H9 (cell line): Measurements from ENCODE around the gene IL17RA. TPM values are rescaled to one million over a fixed set of nuclear protein-coding genes. Genes with fewer than 3 reads are reported as not detected.
A peak's percentile ranks its signal among the peaks of the same experiment; 100 is the strongest.

Experiments used
- DNase-seq: peaks from one replicate; pipeline ENCODE4 v3.0.0-alpha.2; 2017
- H2AFZ ChIP-seq: one replicate; pipeline ENCODE4 v1.6.1; 2013; ENCODE audit warnings: mild to moderate bottlenecking, low read length, control low read depth, moderate library complexity
- H2AK5ac ChIP-seq: 2 replicates; pipeline ENCODE4 v1.6.1; 2013; ENCODE audit warnings: low read length, control low read depth, mixed read lengths; ENCODE audit not compliant: insufficient read length
- H2BK120ac ChIP-seq: one replicate; pipeline ENCODE4 v1.6.1; 2013; ENCODE audit warnings: low read depth, mild to moderate bottlenecking, low read length, control low read depth, inconsistent platforms; ENCODE audit not compliant: poor library complexity, severe bottlenecking
- H2BK12ac ChIP-seq: 2 replicates; pipeline ENCODE4 v1.6.1; 2013; ENCODE audit warnings: low read length, control low read depth, mixed read lengths, low read depth; ENCODE audit not compliant: insufficient read length
- H2BK15ac ChIP-seq: 2 replicates; pipeline ENCODE4 v1.6.1; 2013; ENCODE audit warnings: low read depth, low read length, control low read depth
- H2BK20ac ChIP-seq: one replicate; pipeline ENCODE4 v1.6.1; 2013; ENCODE audit warnings: low read depth, mild to moderate bottlenecking, low read length, control low read depth, inconsistent platforms; ENCODE audit not compliant: poor library complexity, severe bottlenecking
- H2BK5ac ChIP-seq: 2 replicates; pipeline ENCODE4 v1.6.1; 2013; ENCODE audit warnings: low read length, control low read depth, mixed read lengths; ENCODE audit not compliant: insufficient read length
- H3K14ac ChIP-seq: 2 replicates; pipeline ENCODE4 v1.6.1; 2013; ENCODE audit warnings: low read length, control low read depth; ENCODE audit not compliant: insufficient read depth
- H3K18ac ChIP-seq: 2 replicates; pipeline ENCODE4 v1.6.1; 2013; ENCODE audit warnings: low read depth, mild to moderate bottlenecking, mixed read lengths, low read length, control low read depth; ENCODE audit not compliant: insufficient read length
- H3K23ac ChIP-seq: 2 replicates; pipeline ENCODE4 v1.6.1; 2013; ENCODE audit warnings: low read length, control low read depth, mixed read lengths, low read depth; ENCODE audit not compliant: insufficient read length
- H3K23me2 ChIP-seq: 2 replicates; pipeline ENCODE4 v1.6.1; 2013; ENCODE audit warnings: low read depth, mild to moderate bottlenecking, mixed read lengths, low read length, control low read depth; ENCODE audit not compliant: insufficient read length, poor library complexity, severe bottlenecking
- H3K27ac ChIP-seq: 2 replicates; pipeline ENCODE4 v1.5.1; 2013; ENCODE audit warnings: low read length, control low read depth, mixed read lengths, low read depth; ENCODE audit not compliant: insufficient read length
- H3K27me3 ChIP-seq: 2 replicates; pipeline ENCODE4 v1.6.1; 2013; ENCODE audit warnings: low read length, control low read depth, inconsistent platforms; ENCODE audit not compliant: insufficient read depth
- H3K4ac ChIP-seq: 2 replicates; pipeline ENCODE4 v1.6.1; 2013; ENCODE audit warnings: low read depth, mild to moderate bottlenecking, control low read depth, inconsistent platforms, low read length, moderate library complexity
- H3K4me1 ChIP-seq: 2 replicates; pipeline ENCODE4 v1.6.1; 2013; ENCODE audit warnings: low read length, control low read depth, inconsistent platforms; ENCODE audit not compliant: insufficient read depth
- H3K4me2 ChIP-seq: 2 replicates; pipeline ENCODE4 v1.6.1; 2013; ENCODE audit warnings: low read length, control low read depth, mixed read lengths; ENCODE audit not compliant: insufficient read length, insufficient read depth
- H3K56ac ChIP-seq: 2 replicates; pipeline ENCODE4 v1.6.1; 2013; ENCODE audit warnings: low read depth, mild to moderate bottlenecking, mixed read lengths, low read length, control low read depth; ENCODE audit not compliant: insufficient read length
- H3K79me1 ChIP-seq: 2 replicates; pipeline ENCODE4 v1.6.1; 2013; ENCODE audit warnings: low read depth, mild to moderate bottlenecking, moderate library complexity, low read length, control low read depth, inconsistent platforms; ENCODE audit not compliant: insufficient read depth, poor library complexity, severe bottlenecking
- H3K79me2 ChIP-seq: 2 replicates; pipeline ENCODE4 v1.6.1; 2013; ENCODE audit warnings: low read length, control low read depth, inconsistent platforms; ENCODE audit not compliant: insufficient read depth
- H3K9ac ChIP-seq: 2 replicates; pipeline ENCODE4 v1.6.1; 2013; ENCODE audit warnings: low read length, control low read depth, mixed read lengths; ENCODE audit not compliant: insufficient read length; ENCODE audit errors: extremely low read depth
- H3K9me3 ChIP-seq: one replicate; pipeline ENCODE4 v1.6.1; 2013; ENCODE audit warnings: low read depth, low read length, inconsistent platforms; ENCODE audit not compliant: control insufficient read depth
- H3T11ph ChIP-seq: one replicate; pipeline ENCODE4 v1.6.1; 2013; ENCODE audit warnings: mild to moderate bottlenecking, low read length, control low read depth, inconsistent platforms
- H4K20me1 ChIP-seq: one replicate; pipeline ENCODE4 v1.6.1; 2013; ENCODE audit not compliant: control insufficient read depth, insufficient read length, insufficient read depth
- H4K5ac ChIP-seq: 2 replicates; pipeline ENCODE4 v1.6.1; 2013; ENCODE audit warnings: low read depth, mild to moderate bottlenecking, mixed read lengths, low read length, control low read depth; ENCODE audit not compliant: insufficient read length
- H4K8ac ChIP-seq: replicated peaks from 2 replicates; pipeline ENCODE4 v1.6.1; 2013; ENCODE audit warnings: low read length, control low read depth, mixed read lengths, low read depth; ENCODE audit not compliant: insufficient read length
- H4K91ac ChIP-seq: 2 replicates; pipeline ENCODE4 v1.6.1; 2013; ENCODE audit warnings: low read depth, mild to moderate bottlenecking, moderate library complexity, mixed read lengths, low read length, control low read depth; ENCODE audit not compliant: insufficient read length
- H3K27ac Mint-ChIP-seq, 3 experiments: 2 replicates in 2 of 3; 3 replicates in 1 of 3; pipeline ENCODE4 v1.8.0; 2020 to 2021; ENCODE audit warnings: mixed read lengths in 3 of 3, mild to moderate bottlenecking in 1 of 3, moderate library complexity in 1 of 3
- H3K27me3 Mint-ChIP-seq: 2 replicates; pipeline ENCODE4 v1.8.0; 2021; ENCODE audit warnings: low read depth, mild to moderate bottlenecking, moderate library complexity, mixed read lengths
- H3K36me3 Mint-ChIP-seq, 3 experiments: 2 replicates in 2 of 3; 3 replicates in 1 of 3; pipeline ENCODE4 v1.8.0; 2020 to 2021; ENCODE audit warnings: low read depth in 3 of 3, mixed read lengths in 3 of 3; ENCODE audit not compliant: insufficient read depth in 1 of 3
- H3K4me1 Mint-ChIP-seq, 2 experiments: 2 replicates each; pipeline ENCODE4 v1.8.0; 2020; ENCODE audit warnings: mixed read lengths in 2 of 2
- H3K4me3 Mint-ChIP-seq, 2 experiments: 2 replicates in 1 of 2; 3 replicates in 1 of 2; pipeline ENCODE4 v1.8.0; 2020 to 2021; ENCODE audit warnings: mild to moderate bottlenecking in 2 of 2, mixed read lengths in 2 of 2, moderate library complexity in 1 of 2
- H3K9me3 Mint-ChIP-seq, 2 experiments: 2 replicates in 1 of 2; 3 replicates in 1 of 2; pipeline ENCODE4 v1.8.0; 2020; ENCODE audit warnings: mild to moderate bottlenecking in 2 of 2, mixed read lengths in 2 of 2, moderate library complexity in 1 of 2
- WGBS: extraction: QIAGEN DNeasy Blood & Tissue Kit; methylation state at CpG from one replicate; pipeline ENCODE4 v1.1.7; 2013; ENCODE audit warnings: missing lambda C conversion rate, low lambda C conversion rate, mixed read lengths; ENCODE audit not compliant: insufficient read length; ENCODE audit errors: extremely low coverage; 5-methylcytosine and 5-hydroxymethylcytosine counted together
- total RNA-seq: library from RNA; stranded (reverse); gene quantifications from 2 replicates; pipeline ENCODE4 v1.2.1, GENCODE V29; 2021
- TF ChIP-seq, protein P1 (sequence below): fragments of 200-600 bp; sonication (generic); conservative IDR thresholded peaks from 3 replicates; pipeline ENCODE4 v1.8.0; 2021; ENCODE audit warnings: antibody characterized with exemption, mild to moderate bottlenecking

IL17RA gene
- total RNA-seq, 1 experiment from 2014 or later: 12.4 TPM

GRCh38 chr22:17135153-17135760 lies 50.5 kb downstream of the IL17RA start:
- Histone ChIP-seq H2BK12ac (no peak overlapping the region), H2AFZ (no peak overlapping the region), H2AK5ac (no peak overlapping the region)

More at GRCh38 chr22:17135153-17135760, 50.5 kb downstream of the IL17RA start:
- Histone ChIP-seq H3K4ac (no peak overlapping the region), H4K20me1 (no peaks in the 10 kb centered on the region), H3K56ac (no peak overlapping the region), H3K4me1 (no peaks in the 10 kb centered on the region), H3K23ac (no peak overlapping the region), H4K91ac (no peak overlapping the region), H2BK20ac (no peak overlapping the region), H3K79me2 (no peaks in the 10 kb centered on the region), H4K8ac (no peak overlapping the region), H2BK5ac (no peak overlapping the region), H3K18ac (no peak overlapping the region), H3K27ac (no peak overlapping the region), H2BK15ac (no peak overlapping the region), H3K14ac (no peak overlapping the region), H3K27me3 (no peaks in the 10 kb centered on the region), H3K23me2 (no peaks in the 10 kb centered on the region), H3K9me3 (no peaks in the 10 kb centered on the region), H3K4me2 (no peak overlapping the region), H3K9ac (no peak overlapping the region), H2BK120ac (no peak overlapping the region), H3K79me1 (no peaks in the 10 kb centered on the region), H4K5ac (no peak overlapping the region), H3T11ph (no peak overlapping the region)
- Mint-ChIP-seq H3K27me3 (no peaks in the 10 kb centered on the region; the same call in 1 of the 2 replicates), H3K27ac (peak overlapping the region in 2 of 3 experiments; percentile 40 to 53; a peak in 3 of 7 replicates), H3K36me3 (peaks cover 9 to 44% (median 27%) of the 10 kb centered on the region in 3 experiments), H3K4me3 (no peak overlapping the region), H3K4me1 (peaks cover 13 to 14% of the 10 kb centered on the region in 2 experiments), H3K9me3 (no peaks in the 10 kb centered on the region)
- no peak for DNase-seq
- TF ChIP-seq, protein P1, sequence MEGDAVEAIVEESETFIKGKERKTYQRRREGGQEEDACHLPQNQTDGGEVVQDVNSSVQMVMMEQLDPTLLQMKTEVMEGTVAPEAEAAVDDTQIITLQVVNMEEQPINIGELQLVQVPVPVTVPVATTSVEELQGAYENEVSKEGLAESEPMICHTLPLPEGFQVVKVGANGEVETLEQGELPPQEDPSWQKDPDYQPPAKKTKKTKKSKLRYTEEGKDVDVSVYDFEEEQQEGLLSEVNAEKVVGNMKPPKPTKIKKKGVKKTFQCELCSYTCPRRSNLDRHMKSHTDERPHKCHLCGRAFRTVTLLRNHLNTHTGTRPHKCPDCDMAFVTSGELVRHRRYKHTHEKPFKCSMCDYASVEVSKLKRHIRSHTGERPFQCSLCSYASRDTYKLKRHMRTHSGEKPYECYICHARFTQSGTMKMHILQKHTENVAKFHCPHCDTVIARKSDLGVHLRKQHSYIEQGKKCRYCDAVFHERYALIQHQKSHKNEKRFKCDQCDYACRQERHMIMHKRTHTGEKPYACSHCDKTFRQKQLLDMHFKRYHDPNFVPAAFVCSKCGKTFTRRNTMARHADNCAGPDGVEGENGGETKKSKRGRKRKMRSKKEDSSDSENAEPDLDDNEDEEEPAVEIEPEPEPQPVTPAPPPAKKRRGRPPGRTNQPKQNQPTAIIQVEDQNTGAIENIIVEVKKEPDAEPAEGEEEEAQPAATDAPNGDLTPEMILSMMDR: no peak
- no CpG with 5 or more reads among the region's 15 CpGs for WGBS
